HT1080 (cell line): ENCODE results near the gene CLUH. TPM values are rescaled to one million over a fixed set of nuclear protein-coding genes. Genes with fewer than 3 reads are reported as not detected.
A peak's percentile ranks its signal among the peaks of the same experiment; 100 is the strongest.

Experiments used
- DNase-seq: peaks from one replicate; pipeline ENCODE4 v3.0.0-alpha.2; 2015; ENCODE audit warnings: low read depth
- total RNA-seq: library from RNA; depleted of rRNA; stranded (reverse); fragments of >200 nt; shearing (Covaris generic); gene quantifications from 2 replicates; pipeline ENCODE4 v1.2.3, GENCODE V29; 2014

The CLUH gene
- total RNA-seq, 1 experiment from 2014 or later = 75.8 TPM

DNA sequence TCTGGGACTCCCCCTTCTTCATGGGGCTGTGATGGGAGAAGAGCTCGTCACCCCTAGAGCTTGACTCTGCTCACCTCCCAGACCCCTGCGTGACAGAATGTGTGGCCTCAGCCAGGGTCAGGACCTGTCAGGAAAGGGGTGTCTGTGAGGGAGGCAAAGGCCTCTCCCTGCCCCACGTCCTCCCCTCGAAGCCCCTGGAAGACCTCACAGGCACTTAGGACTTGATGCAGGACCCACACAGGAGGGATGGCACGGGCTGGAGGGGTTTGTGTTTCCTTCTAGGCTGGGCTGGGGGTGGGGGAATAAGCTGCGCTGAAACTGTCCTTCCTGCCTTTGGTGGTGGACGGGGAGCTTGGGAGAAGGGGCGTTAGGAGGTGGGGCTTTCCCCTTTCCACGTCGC, 11.0 kb upstream of the CLUH start:
- DNase-seq = no peak

DNA sequence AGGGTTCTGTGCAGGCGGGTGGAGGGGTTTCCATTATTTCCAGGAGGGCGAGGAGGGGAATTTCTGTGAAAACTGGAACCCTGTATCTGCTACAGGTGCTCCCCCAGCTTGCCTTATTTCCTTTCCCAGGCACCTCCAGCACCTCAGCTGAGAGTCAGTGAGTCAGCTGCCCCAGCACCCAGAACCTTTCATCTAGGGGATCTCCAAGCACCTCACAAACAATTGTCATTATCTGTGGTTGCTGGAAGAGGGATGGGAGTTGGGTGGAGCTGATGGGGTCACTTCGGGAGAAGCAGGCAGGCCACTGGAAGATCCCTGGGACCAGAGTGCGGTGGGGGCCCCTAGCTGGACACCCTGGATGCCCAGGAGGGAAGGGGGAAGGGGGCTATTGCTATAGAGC, 10.0 kb upstream of the CLUH start:
- DNase-seq = no peak

DNA sequence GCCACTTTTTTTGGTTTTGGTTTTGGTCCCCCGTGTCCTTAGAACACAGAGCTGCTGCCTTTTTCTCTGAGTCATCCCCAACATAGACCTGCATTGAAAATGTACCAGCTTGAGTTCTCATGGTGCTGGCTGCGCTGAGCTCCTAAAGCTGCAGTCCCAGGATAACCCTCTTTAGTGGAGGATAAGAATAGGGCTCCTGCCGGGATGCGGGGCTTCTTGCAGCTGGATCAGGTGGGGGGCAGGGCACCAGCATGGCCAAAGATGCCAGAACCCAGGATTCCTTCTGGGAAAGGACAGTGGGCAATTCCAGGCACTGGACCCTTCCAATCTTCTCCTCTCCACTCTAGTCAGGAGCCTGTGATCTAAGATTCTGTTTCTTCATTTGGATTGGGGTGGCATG, 8.3 kb upstream of the CLUH start:
- DNase-seq = no peak

DNA sequence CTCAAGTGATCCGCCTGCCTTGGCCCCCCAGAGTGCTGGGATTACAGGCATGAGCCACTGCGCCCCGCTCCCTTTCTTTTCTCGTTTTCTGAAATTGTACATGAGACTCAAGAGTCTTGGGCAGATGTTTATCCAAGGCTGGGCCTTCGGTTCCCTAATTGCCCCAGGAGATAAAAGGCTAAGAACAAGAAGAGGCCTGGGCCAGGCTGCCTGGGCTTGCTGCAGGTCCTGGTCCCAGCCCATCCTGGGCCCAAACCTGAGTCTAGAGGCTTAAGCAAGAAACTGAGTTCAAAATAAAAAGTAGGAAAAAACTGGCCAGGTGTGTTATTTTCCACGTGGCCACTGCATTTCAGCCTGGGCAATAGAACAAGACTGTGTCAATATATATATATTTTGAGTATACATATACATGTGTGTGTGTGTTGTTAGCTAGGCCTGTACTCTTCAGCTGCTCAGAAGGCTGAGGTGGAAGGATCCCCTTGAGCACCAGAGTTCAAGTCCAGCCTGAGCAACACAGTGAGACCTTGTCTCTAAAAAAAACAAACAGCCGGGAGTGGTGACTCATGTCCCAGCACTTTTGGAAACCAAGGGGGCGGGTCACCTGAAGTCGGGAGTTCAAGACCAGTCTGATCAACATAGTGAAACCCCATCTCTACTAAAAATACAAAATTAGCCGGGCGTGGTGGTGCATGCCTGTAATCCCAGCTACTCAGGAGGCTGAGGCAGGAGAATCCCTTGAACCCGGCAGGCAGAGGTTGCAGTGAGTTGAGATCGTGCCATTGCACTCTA, 6.8 kb upstream of the CLUH start:
- DNase-seq = peak; percentile 32

DNA sequence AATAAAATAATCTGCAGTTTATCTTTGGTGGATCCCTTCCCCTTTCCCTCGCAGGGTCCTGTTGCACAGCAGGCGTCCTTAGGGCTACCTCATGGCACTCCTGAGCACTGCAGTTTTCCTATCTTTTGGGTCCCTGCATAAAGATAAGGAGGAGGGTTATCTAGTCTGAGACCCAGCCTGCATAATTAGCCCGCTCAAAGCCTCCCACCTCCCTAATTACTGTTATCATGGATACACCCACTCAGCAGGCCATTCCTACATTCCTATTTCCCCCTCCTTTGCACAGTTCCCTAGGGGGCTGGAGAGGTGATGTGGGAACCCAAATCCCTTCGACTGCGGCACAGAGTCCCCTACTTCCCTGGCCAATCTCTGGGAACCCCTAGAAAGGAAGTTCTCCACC, 5.1 kb upstream of the CLUH start:
- no peak for DNase-seq

DNA sequence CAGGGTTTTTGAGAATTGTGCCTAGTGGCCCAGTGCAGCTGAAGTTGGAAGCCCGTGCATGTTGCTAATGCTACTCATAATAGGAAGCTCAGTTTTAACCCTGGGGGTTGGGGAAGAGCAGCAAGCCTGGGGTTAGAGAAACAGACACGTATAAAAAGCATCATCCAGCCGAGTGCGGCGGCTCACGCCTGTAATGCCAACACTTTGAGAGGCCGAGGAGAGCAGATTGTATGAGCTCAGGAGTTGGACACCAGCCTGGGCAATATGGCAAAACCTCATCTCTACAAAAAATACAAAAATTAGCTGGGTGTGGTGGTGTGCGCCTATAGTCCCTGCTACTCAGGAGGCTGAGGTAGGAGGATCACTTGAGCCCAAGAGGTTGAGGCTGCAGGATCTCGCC, 2.3 kb upstream of the CLUH start:
- DNase-seq = no peak

DNA sequence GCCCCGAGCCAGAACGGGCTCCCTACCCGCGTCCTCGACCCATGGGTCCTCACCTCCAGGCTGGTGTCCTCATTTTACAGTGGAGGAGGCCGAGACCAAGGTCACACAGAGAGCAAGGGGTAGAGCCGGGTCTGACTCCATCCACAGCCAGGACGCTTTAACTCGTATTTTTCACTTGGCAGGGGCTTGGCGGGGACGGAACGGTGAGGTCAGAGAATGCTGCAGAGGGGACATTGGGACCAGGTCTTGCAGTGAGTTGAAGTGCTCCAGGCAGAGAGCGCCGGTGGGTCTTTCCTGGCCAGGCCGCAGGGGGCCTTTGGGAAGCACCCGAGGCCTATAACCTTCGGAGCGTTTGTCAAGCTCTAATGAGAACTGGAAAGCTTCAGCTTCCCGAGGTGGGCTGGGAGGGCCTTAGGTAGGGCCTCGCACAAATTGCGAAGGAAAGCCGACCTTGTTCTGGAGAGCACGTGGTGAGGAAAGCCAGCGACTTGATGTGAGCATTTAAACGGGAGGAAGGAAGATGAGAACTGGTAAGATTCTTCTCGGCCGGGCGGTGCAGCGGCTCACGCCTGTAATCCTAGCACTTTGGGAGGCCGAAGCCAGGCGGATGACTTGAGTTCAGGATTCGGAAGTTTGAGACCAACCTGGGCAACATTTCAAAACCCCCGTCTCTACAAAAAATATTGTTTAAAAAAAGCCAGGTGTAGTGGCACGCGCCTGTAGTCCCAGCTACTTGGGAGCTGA, 908 bp upstream of the CLUH start:
- no peak for DNase-seq

DNA sequence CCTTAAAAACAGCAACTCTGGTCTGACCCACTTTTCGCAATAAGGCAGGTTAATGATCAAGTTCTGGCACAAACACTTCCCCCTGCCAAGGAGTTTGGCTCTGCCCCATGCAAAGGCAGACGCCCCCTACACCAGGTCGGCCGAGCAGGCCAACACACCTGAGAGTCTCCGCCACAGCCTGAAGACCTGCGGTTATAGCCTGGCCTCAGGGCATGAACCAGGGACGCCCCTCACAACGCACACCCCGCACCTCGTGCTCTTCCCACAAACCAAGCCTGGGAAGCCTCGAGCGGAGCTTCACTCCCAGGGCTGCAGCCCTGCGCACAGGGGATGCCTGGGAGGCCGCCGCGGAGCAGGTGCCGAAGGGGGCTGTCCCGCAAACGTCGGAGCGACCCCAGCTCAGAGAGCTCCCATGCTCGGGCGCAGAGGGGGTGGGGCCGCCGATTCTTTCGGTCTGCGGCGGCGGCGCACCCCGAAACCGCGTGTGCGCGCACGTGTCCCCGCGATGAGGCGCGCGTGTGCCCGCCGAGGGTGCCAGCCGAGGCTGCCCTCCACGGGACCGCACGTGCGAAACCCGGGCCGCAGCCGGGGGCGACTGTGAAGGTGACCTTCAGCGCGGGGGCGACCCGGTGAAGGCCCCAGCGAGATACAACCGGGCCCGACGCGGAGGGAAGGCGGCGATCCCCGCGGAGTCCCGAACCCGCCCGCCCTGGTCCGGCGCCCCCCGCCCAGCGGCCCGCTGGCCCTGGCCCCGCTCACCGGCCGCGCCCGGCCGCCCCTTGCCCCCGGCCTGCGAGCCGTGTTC, 559 bp downstream of the CLUH start:
- DNase-seq = no peak

DNA sequence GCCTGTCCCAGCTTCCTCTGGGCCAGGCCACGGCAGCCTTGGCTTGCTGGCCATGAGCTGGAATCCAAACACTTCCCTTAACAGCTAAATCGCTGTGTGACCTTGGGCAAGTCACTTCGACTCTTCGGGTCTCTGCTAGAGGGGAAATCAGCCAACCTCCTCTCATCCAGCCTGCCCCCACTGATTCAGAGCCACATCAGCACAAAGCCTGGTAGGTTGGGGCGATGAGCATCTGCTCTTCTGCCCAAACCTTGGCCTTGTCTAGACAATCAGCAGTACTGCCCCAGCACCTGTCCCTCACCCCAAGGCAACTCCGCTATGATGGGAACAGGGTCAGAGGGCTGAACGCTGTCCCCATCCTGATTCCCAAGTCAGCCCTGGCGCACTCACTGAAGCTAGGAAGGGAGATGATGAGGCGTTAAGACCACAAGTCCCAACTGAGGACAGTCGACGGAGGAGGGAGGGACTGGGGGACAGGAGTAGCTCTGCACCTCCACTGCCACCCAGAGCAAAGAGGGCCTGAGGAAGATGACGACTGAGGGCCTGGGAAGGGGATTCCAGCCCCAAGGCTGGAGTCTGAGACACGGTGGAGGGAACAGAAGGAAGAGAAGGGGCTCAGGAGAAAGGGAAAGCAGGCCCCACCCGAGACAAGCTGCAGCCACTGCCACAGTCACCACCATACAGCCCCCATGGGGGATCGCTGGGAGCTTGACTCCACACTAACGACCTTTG, 1.3 kb downstream of the CLUH start:
- DNase-seq = no peak

DNA sequence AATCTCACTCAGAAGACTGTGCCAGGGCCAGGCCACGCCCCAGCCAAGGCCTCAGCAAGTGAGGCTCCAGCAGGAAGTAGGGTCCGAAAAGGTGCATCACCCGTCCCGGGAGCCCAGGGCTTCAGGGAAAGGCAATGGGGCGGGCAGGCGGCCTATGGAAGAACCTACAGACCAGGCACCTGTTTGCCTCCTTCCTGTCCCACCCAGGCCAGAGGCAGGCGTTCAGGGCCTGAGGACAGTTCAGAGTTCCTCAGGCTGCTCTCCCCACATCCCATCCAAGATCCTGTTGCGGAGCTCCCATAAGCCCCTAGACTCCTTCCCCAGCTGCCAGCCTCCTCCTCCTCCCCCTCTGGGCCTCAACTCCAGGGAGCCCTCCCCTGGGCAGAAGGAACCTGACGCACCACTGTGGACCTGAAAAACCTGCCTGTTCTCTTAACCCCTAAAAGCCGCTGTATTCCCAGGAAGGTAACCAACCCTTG, 2.3 kb downstream of the CLUH start:
- no peak for DNase-seq

DNA sequence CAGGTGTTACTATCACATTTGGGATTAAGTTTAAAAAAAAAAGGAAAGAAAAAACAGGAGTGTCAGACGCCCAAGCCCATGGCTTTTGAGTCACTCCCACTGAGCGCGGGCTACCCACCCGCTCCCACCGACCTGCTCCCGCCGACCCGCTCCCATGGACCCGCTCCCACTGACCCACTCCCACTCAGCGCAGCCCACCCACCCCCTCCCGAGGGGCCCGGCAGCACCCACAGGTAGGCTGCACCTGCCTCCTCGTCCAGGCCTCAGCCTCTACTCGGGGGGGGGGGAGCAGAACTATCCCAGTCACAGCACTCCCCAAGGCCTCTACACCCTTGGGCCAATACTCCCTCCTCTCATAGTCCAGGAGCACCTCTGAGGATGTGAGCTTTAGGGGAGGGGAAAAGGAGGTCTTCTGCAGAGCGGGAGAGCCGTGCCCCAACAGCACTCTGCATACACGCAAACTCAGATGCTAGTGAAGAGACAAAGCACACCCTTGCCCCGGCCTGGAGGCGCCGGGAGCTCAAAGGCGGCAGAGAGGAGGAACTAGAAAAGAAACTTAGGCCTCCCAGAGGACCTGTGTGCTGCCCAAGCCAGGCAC, 2.9 kb downstream of the CLUH start:
- no peak for DNase-seq

DNA sequence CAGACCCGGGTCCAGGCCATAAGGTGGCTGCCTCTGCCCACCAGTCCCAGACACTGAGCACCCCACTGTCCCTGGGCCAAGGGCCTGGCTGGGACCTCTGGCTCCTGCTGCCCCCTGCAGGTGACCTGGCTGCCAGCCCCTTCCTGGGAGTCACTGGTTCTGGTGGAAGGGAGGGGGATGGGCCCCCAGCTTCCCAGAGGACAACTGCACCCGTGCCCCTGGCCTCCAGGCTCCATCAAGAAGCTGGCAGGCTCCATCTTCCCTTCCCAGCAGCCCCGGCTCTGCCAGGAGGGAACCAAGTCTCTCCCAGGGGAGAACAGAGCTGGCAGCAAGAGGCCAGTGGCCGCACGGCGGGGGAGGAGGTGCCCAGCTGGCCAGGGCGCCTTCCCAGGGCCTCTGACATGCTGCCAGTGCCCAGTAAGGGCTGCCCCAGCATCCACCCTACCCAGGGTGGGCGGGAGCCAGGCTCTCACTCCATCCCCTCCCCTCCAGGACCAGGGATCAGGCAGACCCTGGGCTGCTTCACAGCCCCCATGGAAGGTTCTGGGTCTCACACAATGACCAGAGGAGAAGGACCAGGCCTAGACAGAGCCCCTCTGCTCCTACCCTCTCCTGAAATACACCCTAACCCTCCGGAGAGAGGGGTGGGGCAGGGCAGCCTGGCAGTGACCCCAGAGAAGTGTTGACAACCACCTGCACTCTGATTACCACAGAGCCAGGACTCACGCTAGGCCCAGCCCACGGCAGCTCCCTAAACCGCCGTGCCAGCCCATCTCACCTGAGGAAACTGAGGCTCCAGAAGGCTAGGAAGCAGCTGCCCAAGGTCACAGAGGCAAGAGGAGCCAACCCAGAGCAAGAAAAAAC, 3.6 kb downstream of the CLUH start:
- no peak for DNase-seq

DNA sequence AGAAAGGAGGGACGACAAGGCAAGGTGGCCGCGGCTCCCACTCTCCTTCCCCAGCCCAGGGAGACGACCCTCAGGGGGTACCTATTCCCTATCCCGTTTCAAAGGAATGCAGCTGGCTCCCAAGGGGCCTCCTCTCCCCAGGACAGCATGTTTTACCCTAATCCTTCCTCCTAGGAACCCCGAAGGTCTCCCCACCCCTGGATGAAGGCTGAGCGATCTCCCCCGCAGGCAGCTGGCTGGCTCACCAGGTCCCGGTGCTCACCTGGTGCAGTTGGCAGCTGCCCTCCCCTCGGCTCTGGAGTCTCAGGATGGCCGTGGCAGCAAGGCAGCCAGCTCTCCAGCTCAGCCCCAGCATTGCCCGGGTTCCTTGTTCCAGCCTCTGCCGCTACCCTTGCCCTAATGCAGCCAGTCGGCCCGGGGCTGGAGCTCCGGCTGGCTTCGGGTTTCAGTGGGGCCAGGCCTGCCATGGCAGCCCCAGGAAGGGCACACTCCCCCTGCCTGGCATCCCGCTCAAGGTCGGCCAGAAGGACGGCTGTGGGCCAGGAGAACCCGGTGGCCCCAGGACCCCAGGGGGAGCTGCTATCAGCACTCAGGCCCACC, 4.6 kb downstream of the CLUH start:
- no peak for DNase-seq

DNA sequence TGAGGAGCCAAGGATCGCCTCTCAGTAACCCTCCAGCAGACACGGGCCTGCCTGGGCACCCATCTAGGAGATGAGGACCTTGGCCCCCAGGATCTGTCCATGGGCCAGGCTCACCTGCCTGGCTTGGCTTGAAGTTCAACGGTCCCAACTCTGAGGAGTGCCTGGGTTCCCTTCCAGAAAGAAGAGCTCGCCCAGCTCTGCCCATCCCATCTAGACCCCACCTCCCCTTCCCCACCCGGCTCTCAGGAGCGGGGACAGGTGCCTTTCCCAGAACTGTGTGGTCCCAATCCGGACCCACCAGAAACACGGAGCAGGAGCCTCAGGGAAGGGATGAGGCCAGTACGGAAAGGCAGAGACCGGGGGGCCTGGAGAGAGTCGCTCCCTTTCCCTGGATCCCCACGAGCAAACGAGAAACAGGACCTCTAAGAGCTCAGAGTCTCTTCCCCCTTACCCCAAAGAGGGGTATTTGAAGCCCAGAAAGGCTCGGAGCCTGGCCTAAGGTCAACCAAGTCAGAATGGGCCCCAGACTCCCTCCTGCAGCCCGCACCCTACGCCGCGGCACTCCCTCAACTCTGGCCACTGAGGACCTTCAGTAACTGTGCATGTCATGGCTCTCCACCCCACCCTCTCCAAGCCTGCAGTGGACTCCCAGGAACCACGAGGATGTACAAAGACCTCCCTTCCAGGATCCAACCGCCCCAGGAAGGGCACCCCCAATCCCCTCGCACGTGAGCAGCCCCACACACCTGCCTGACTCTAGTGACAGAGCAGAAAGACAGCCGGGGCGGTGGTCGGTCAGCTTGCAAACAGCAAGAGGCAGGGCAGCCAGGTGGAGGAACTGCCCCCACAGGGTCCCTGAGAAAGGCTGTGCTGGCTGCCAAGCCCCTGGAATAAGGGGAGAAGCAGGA, 5.4 kb downstream of the CLUH start:
- DNase-seq = no peak

DNA sequence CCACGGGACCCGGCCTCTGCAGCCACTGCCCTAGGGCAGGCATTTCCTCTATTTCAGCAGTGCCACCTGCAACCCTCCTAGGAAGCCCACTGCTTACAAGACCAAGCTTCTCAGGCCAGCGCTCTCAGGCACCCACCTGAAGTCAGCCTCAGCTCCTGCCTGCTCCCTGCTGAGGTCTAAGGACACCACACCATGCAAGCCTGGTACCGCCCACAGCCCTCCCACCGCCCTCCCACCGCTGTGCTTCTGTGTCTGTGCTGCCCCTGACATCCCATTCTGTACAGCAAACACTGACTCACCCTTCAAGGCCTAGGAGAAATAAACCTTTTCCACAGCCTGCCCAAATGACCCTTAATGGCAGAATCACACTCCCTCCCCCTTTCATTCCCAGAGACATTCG, 6.3 kb downstream of the CLUH start:
- no peak for DNase-seq

DNA sequence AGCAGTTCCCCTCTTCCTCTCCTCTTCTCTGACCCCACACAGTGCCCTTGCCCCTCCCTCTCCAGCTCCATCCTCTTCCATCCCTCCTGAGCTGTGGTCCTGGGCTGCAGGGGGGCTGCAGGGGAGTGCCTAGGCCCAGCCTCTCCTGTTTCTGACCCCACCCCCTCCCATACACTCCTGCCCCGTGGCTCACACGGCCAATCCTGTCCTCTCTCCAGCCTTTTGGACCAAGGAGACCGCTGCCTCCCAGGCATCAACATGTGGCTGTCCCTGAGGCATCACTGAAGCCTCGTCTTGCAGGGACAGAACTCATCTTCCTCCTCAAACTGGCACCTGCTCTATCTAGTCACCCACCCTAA, 6.7 kb downstream of the CLUH start:
- no peak for DNase-seq

DNA sequence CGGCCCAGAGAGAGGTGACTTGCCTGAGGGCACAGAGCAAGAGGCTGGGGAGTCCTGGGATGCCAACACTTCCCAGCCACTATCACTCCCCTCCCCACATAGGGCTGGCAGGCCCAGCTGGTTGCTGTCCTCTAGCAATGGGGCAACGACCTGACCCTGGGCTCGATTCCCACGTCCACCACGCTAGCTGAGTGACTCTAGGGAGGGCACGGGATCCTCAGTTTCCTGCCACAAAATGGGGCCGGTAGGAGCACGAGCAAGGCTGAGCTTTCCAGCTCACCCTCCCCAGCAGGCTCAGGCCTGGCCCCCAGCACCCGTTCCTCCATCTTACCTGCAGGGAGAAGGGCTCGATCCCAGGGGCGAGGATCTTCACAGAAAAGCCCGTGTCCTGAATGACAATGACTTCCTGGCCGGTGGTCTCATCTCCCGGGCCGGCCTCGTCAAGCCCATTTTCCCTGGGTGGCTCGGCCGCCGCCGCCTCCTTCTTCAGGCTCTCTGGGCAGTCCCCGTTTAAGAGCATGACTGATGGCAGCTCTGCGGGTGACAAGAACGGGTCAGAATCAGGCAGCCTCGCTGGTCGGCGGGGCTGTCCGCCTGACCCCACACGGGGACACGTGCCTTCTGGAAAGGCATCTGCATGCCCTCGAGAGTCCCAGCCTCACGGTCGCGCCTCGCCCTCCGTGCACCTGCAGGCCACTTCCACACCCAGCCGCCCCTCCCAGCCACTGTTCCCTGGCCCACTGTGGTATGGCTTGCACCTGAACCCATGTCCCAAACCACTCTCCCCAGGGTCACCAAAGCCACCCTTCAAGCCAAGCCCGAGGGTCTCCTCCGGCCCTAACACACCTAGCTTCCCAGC, 7.3 kb downstream of the CLUH start:
- DNase-seq = no peak

DNA sequence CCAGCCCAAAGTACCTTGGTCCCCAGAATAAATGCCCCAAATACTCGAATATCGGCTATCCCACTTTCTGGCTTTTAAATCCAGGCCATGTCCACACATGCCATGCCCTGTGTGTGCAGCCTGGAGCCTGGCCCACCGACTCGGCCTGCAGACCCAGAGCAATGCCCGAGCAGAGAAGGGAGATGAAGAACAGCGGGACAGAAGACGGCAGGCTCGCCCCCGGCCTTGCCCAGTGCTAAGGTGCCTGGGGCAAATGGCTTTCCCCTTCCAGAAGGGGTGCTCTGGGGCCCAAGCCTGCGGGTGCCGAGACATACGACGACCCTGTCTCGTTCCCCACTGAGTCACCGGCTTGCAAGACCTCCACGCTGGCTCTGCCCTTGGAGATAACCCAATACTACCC, 8.0 kb downstream of the CLUH start:
- DNase-seq = no peak
